WTC11 (cell line): ENCODE results near the gene SMYD3.
"Not testable (repeated sequence)": the region's sequence is repeated elsewhere in the genome, so short reads cannot be mapped to it uniquely, and the experiment has no call there.

Experiments
- CBFB ChIP-seq: sonication (generic); formaldehyde crosslinking; IDR thresholded peaks from 2 replicates; pipeline ENCODE4 v1.8.1; 2022; ENCODE audit warnings: mild to moderate bottlenecking, low read depth, missing genetic modification reagents
- CREB1 ChIP-seq: sonication (generic); formaldehyde crosslinking; IDR thresholded peaks from 2 replicates; pipeline ENCODE4 v1.8.0; 2023; ENCODE audit warnings: mild to moderate bottlenecking, missing genetic modification reagents
- MAX ChIP-seq: sonication (generic); formaldehyde crosslinking; IDR thresholded peaks from 2 replicates; pipeline ENCODE4 v1.8.0; 2022; ENCODE audit warnings: mild to moderate bottlenecking, missing genetic modification reagents
- MYBL2 ChIP-seq: sonication (generic); formaldehyde crosslinking; IDR thresholded peaks from 2 replicates; pipeline ENCODE4 v1.8.1; 2023; ENCODE audit warnings: mild to moderate bottlenecking, moderate library complexity, missing genetic modification reagents
- NFATC4 ChIP-seq: fragments of 250-450 bp; sonication (Bioruptor Pico); IDR thresholded peaks from 2 replicates; pipeline ENCODE4 v1.9.0; 2021; ENCODE audit warnings: mild to moderate bottlenecking
- ZNF121 ChIP-seq: sonication (generic); formaldehyde crosslinking; IDR thresholded peaks from 2 replicates; pipeline ENCODE4 v1.8.0; 2023; ENCODE audit warnings: missing genetic modification reagents
- ZNF263 ChIP-seq: sonication (generic); formaldehyde crosslinking; IDR thresholded peaks from 2 replicates; pipeline ENCODE4 v1.8.1; 2022; ENCODE audit warnings: low read depth, mild to moderate bottlenecking, moderate library complexity, missing genetic modification reagents
- TF ChIP-seq, protein P1 (sequence below): fragments of 200-600 bp; IDR thresholded peaks from 2 replicates; pipeline ENCODE4 v1.8.0; 2022; ENCODE audit warnings: antibody characterized with exemption
- TF ChIP-seq, protein P2 (sequence below): sonication (generic); formaldehyde crosslinking; IDR thresholded peaks from 2 replicates; pipeline ENCODE4 v1.8.1; 2023; ENCODE audit warnings: mild to moderate bottlenecking, missing genetic modification reagents, moderate library complexity
- TF ChIP-seq, protein P3 (sequence below): sonication (generic); formaldehyde crosslinking; conservative IDR thresholded peaks from 2 replicates; pipeline ENCODE4 v1.8.1; 2022; ENCODE audit warnings: mild to moderate bottlenecking, missing genetic modification reagents

DNA sequence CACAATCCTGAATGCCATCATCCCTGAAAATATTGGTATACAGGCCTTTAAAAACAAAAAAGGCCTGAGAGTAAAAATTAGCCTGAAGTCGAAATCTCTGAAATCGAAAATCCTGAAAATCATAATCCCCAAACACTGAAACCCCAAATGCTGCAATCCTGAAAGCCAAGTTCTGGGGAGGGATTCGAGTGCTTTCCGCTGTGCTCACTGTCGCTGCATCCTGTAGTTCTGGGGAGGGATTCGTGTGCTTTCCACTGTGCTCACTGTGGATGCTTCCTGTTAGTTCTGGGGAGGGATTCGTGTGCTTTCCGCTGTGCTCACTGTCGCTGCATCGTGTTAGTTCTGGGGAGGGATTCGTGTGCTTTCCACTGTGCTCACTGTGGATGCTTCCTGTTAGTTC lies 435.5 kb downstream of the SMYD3 start:
- TF ChIP-seq CREB1 (CRISPR knock-in tag); MYBL2 (CRISPR knock-in tag); NFATC4; ZNF121; ZNF263 (CRISPR knock-in tag); CBFB; MAX: not testable (repeated sequence)
- TF ChIP-seq, protein P1, sequence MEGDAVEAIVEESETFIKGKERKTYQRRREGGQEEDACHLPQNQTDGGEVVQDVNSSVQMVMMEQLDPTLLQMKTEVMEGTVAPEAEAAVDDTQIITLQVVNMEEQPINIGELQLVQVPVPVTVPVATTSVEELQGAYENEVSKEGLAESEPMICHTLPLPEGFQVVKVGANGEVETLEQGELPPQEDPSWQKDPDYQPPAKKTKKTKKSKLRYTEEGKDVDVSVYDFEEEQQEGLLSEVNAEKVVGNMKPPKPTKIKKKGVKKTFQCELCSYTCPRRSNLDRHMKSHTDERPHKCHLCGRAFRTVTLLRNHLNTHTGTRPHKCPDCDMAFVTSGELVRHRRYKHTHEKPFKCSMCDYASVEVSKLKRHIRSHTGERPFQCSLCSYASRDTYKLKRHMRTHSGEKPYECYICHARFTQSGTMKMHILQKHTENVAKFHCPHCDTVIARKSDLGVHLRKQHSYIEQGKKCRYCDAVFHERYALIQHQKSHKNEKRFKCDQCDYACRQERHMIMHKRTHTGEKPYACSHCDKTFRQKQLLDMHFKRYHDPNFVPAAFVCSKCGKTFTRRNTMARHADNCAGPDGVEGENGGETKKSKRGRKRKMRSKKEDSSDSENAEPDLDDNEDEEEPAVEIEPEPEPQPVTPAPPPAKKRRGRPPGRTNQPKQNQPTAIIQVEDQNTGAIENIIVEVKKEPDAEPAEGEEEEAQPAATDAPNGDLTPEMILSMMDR = not testable (repeated sequence)
- TF ChIP-seq, protein P2, sequence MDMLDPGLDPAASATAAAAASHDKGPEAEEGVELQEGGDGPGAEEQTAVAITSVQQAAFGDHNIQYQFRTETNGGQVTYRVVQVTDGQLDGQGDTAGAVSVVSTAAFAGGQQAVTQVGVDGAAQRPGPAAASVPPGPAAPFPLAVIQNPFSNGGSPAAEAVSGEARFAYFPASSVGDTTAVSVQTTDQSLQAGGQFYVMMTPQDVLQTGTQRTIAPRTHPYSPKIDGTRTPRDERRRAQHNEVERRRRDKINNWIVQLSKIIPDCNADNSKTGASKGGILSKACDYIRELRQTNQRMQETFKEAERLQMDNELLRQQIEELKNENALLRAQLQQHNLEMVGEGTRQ = not testable (repeated sequence)
- TF ChIP-seq, protein P3, sequence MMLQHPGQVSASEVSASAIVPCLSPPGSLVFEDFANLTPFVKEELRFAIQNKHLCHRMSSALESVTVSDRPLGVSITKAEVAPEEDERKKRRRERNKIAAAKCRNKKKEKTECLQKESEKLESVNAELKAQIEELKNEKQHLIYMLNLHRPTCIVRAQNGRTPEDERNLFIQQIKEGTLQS (CRISPR knock-in tag) = not testable (repeated sequence)
